Retinal pigment epithelial cell (primary cell): ENCODE measurements around the gene SFTA2.

Source experiments
- DNase-seq: peaks from one replicate; pipeline ENCODE4 v3.0.0-alpha.2; 2010; ENCODE audit warnings: low read depth
- H3K4me3 ChIP-seq: 2 replicates; pipeline ENCODE4 v1.5.1; 2011; ENCODE audit warnings: mild to moderate bottlenecking, low read length, control low read depth, moderate library complexity
- CTCF ChIP-seq: conservative IDR thresholded peaks from 2 replicates; pipeline ENCODE4 v1.5.1; 2011; ENCODE audit warnings: low read depth, low read length, control low read depth, inconsistent platforms

SFTA2 gene

DNA sequence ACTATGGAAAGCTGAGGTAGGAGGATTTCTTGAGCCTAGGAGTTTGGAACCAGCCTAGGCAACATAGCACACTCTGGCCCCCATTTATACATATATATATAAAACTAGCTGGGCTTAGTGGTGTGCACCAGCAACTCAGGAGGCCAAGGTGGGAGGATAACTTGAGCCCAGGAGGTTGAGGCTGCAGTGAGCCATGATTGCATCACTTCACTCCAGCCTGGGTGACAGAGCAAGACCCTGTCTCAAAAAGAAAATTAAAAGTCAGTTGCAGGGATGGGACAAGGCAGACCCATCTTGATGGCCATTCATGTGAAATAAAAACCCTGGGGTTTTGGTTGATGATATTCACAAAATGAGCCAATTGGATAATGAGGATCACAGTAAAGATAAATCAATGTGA, 30.5 kb downstream of the SFTA2 start:
- no peak for DNase-seq
- TF ChIP-seq CTCF = no peak
- no peak overlapping the region for H3K4me3 ChIP-seq

DNA sequence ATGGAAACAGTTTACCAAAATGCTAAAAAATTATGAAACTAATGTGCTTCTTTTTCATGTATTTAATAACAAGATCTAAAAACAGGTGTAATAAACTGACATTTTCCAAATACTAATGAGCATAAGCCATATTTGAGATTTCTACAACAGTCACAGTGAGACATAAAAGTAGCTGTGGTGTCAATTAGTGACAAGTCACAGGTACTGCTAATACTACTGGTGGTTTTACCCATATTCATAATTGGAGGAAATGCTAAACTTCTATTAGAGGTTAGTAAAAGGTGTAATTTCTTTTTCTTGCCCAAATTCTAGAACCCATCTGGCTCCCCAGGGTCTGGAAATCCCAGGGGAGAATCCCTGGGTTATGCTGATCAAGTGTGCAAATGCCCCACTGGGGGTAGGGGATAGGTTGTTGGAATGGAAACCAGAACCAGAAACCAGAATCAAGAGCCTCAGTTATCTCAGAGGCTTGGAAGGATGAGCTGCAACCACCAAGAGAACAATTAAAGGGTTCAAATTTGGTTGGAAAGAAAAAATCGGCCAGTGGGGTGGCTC, 31.0 kb downstream of the SFTA2 start:
- H3K4me3 ChIP-seq = no peak overlapping the region
- TF ChIP-seq CTCF = no peak

GRCh38 chr6:30898750-30899360, 33.1 kb downstream of the SFTA2 start:
- no peak overlapping the region for H3K4me3 ChIP-seq
- no peak for DNase-seq
- TF ChIP-seq CTCF = no peak

More for the DNA sequence above, 31.0 kb downstream of the SFTA2 start:
- DNase-seq = no peak

- no peak overlapping the region for H3K4me3 ChIP-seq
- TF ChIP-seq CTCF = no peak
- DNase-seq = no peak
Observed at GRCh38 chr6:30897882-30898281, 34.1 kb downstream of the SFTA2 start.

GRCh38 chr6:30896541-30896940, 35.4 kb downstream of the SFTA2 start:
- no peak overlapping the region for H3K4me3 ChIP-seq
- no peak for DNase-seq
- no peak for TF ChIP-seq CTCF

DNA sequence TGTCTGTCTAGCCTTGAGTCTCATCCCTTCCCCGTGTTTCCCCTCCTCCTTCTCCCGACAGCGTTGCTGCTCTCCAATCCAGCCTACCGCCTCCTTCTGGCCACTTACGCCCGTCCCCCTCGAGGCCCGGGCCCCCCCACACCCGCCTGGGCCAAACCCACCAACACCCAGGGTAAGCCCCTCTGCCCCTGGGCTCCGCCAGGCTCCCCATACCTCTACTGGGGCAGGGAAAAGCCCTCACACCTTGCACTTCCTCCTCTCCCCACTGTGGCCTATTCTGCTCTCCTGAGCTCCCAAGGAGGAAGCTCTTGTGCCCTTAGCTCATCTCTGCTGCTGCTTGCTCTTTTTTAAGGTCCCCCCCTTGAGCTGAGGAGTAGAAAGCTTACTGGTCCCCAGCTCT, 36.6 kb downstream of the SFTA2 start:
- TF ChIP-seq CTCF = no peak
- DNase-seq = no peak
- H3K4me3 ChIP-seq = no peak overlapping the region

DNA sequence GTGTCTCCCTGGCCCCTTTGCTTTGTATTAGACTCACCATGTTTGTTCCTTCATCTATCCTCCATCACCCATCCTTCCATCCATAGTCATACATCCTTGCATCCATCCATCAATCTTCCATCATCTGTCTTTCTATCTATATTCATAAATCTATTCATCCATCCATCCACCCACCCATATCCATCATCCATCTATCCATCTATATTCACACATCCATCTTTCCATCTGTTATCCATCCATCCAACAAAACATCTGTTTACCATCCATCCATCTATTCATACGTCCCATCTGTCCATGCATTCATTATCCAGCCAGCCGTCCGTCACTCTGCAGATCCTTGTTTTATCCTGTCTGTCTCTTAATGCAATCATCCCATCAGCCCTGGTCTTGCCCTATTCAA, 37.0 kb downstream of the SFTA2 start:
- H3K4me3 ChIP-seq = no peak overlapping the region
- no peak for DNase-seq
- TF ChIP-seq CTCF = no peak
